HepG2 (cell line): ENCODE data around the gene ELP5. TPM values are rescaled to one million over a fixed set of nuclear protein-coding genes. Genes with fewer than 3 reads are reported as not detected.

ENCODE experiments used
- ASH2L ChIP-seq: fragments of 300-600, 200-600 bp; sonication (generic); IDR thresholded peaks from 2 replicates; pipeline ENCODE4 v1.7.0; 2017; ENCODE audit warnings: low read depth, mild to moderate bottlenecking, moderate library complexity, mixed read lengths, low read length; ENCODE audit not compliant: insufficient read length
- FIP1L1 ChIP-seq: fragments of 200-400 bp; formaldehyde crosslinking; IDR thresholded peaks from 2 replicates; pipeline ENCODE4 v1.6.1; 2018; ENCODE audit warnings: low read depth, mild to moderate bottlenecking, low read length, moderate library complexity, borderline replicate concordance; ENCODE audit not compliant: insufficient read depth
- HMG20B ChIP-seq: conservative IDR thresholded peaks from 2 replicates; pipeline ENCODE4 v1.6.1; 2016; ENCODE audit warnings: missing genetic modification reagents, missing compliant biosample characterization
- MEIS2 ChIP-seq: sonication (generic); formaldehyde crosslinking; IDR thresholded peaks from 2 replicates; pipeline ENCODE4 v1.9.0; 2021; ENCODE audit warnings: mild to moderate bottlenecking, missing genetic modification reagents
- MYNN ChIP-seq: sonication (generic); formaldehyde crosslinking; IDR thresholded peaks from 2 replicates; pipeline ENCODE4 v1.4.0; 2020; ENCODE audit warnings: mild to moderate bottlenecking, low read depth, missing genetic modification reagents
- NFYC ChIP-seq: IDR thresholded peaks from 2 replicates; pipeline ENCODE4 v1.6.1; 2016; ENCODE audit warnings: missing genetic modification reagents, missing compliant biosample characterization
- RFX1 ChIP-seq: fragments of 450-650 bp; IDR thresholded peaks from 2 replicates; pipeline ENCODE4 v1.6.1; 2017
- TBL1XR1 ChIP-seq: fragments of 150-350 bp; IDR thresholded peaks from 2 replicates; pipeline ENCODE4 v1.6.1; 2014; ENCODE audit warnings: borderline replicate concordance, low read length; ENCODE audit not compliant: partially characterized antibody
- TBX3 ChIP-seq: fragments of 450-650 bp; IDR thresholded peaks from 2 replicates; pipeline ENCODE4 v1.6.1; 2017; ENCODE audit warnings: antibody characterized with exemption, mild to moderate bottlenecking, inconsistent platforms, borderline replicate concordance
- TCF7L2 ChIP-seq: IDR thresholded peaks from 2 replicates; pipeline ENCODE4 v1.6.1; 2011; ENCODE audit warnings: mild to moderate bottlenecking, low read depth, low read length, moderate library complexity
- XBP1 ChIP-seq: sonication (generic); formaldehyde crosslinking; IDR thresholded peaks from 2 replicates; pipeline ENCODE4 v1.5.0; 2020; ENCODE audit warnings: missing genetic modification reagents
- ZKSCAN1 ChIP-seq: fragments of 150-350 bp; IDR thresholded peaks from 2 replicates; pipeline ENCODE4 v1.6.1; 2014; ENCODE audit warnings: low read length
- ZKSCAN8 ChIP-seq: IDR thresholded peaks from 2 replicates; pipeline ENCODE4 v1.6.1; 2016; ENCODE audit warnings: borderline replicate concordance, missing genetic modification reagents, missing compliant biosample characterization
- ZNF256 ChIP-seq: sonication (generic); formaldehyde crosslinking; conservative IDR thresholded peaks from 2 replicates; pipeline ENCODE4 v1.4.0; 2020; ENCODE audit warnings: missing genetic modification reagents
- ZNF34 ChIP-seq: sonication (generic); formaldehyde crosslinking; IDR thresholded peaks from 2 replicates; pipeline ENCODE4 v1.4.0; 2020; ENCODE audit warnings: mild to moderate bottlenecking, missing genetic modification reagents, borderline replicate concordance
- ZNF569 ChIP-seq: sonication (generic); formaldehyde crosslinking; IDR thresholded peaks from 2 replicates; pipeline ENCODE4 v1.5.0; 2020; ENCODE audit warnings: mild to moderate bottlenecking, missing genetic modification reagents, moderate library complexity, borderline replicate concordance
- polyA plus RNA-seq, 8 experiments: library from polyadenylated mRNA; depleted of rRNA in 3 of 8; stranded (reverse) in 7 of 8; unstranded in 1 of 8; fragments of >200 nt; fragmentation: Illumina TruSeq in 4 of 8; extraction: Trizol in 4 of 8; gene quantifications; 2 replicates each; pipeline versions ENCODE4 v1.2.1 to v1.2.3, GENCODE V29; 2011 to 2016; ENCODE audit warnings: low read depth in 4 of 8, missing spikeins in 1 of 8, mixed read lengths in 1 of 8; ENCODE audit not compliant: insufficient read depth in 1 of 8
- total RNA-seq, 5 experiments: library from RNA; depleted of rRNA; stranded (reverse); fragments of >200 nt; fragmentation: Illumina TruSeq; extraction: Trizol; gene quantifications; 2 replicates each; pipeline ENCODE4 v1.2.3, GENCODE V29; 2016; ENCODE audit warnings: low read depth in 1 of 5
- TF ChIP-seq, protein P1 (sequence below): sonication (generic); formaldehyde crosslinking; IDR thresholded peaks from 2 replicates; pipeline ENCODE4 v1.4.0; 2020; ENCODE audit warnings: missing genetic modification reagents, mild to moderate bottlenecking, borderline replicate concordance
- TF ChIP-seq, protein P2 (sequence below): sonication (generic); formaldehyde crosslinking; IDR thresholded peaks from 2 replicates; pipeline ENCODE4 v1.4.0; 2020; ENCODE audit warnings: missing genetic modification reagents, borderline replicate concordance
- TF ChIP-seq, protein P3 (sequence below): sonication (generic); formaldehyde crosslinking; IDR thresholded peaks from 2 replicates; pipeline ENCODE4 v1.4.0; 2020; ENCODE audit warnings: mild to moderate bottlenecking, low read depth, missing genetic modification reagents
- TF ChIP-seq, protein P4 (sequence below): IDR thresholded peaks from 2 replicates; pipeline ENCODE4 v1.6.1; 2016; ENCODE audit warnings: mild to moderate bottlenecking, missing biosample characterization, missing genetic modification reagents

ELP5 gene
- total and polyA plus RNA-seq, 2 of the 13 experiments (the other 11 are each of a cell fraction or from before 2014, with no cell fraction given) = 67.6 to 69.8 TPM

DNA sequence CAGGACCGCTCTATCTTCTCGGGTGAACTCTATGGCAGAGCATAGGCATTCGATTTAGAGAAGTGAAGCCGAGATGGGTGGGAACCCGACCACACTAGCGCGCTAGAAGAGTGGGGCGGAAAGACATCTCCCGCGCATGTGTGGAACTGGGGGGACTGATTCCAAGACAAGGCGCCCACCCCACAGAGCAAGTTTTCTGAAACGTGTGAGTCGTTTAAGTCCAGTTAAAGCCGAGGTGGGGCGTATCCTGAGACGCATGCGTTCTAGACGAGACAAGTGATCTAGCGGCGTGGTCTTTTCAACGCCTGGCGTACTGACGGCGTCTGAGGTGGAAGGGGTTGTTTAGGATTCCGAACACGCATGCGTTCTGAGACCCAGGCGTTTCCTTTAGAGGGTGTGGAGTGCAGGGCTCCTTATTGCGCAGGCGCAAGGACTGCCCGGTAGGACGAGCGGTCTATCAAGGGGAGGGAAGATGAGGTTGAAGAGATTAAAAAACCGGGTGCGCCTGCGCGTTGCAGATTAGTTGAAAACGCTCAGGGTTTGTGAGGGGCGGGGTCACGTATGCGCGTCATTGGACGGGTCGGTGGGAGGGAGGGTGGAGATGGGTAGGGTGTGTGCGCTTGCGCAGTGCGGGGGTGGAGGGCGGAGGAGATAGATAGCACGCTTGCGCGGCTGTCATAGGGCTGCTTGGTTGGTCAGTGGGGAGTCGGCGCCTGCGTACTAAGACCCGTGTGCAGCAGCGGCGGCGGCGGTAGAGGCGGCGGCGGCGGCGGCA lies 55.1 kb downstream of the ELP5 start, which contains the start of gene EIF5A (continued):
- TF ChIP-seq, protein P1, sequence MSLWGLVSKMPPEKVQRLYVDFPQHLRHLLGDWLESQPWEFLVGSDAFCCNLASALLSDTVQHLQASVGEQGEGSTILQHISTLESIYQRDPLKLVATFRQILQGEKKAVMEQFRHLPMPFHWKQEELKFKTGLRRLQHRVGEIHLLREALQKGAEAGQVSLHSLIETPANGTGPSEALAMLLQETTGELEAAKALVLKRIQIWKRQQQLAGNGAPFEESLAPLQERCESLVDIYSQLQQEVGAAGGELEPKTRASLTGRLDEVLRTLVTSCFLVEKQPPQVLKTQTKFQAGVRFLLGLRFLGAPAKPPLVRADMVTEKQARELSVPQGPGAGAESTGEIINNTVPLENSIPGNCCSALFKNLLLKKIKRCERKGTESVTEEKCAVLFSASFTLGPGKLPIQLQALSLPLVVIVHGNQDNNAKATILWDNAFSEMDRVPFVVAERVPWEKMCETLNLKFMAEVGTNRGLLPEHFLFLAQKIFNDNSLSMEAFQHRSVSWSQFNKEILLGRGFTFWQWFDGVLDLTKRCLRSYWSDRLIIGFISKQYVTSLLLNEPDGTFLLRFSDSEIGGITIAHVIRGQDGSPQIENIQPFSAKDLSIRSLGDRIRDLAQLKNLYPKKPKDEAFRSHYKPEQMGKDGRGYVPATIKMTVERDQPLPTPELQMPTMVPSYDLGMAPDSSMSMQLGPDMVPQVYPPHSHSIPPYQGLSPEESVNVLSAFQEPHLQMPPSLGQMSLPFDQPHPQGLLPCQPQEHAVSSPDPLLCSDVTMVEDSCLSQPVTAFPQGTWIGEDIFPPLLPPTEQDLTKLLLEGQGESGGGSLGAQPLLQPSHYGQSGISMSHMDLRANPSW (CRISPR knock-in tag) = no peak
- TF ChIP-seq NFYC (CRISPR knock-in tag) (no peak), RFX1 (no peak), ZKSCAN1 (no peak), ZNF34 (CRISPR knock-in tag) (0 out of 2 replicates have a peak, but pooled peaks have one; percentile 74), TBX3 (no peak), MYNN (CRISPR knock-in tag) (no peak; the same call in 1 of the 2 replicates), ASH2L (peak; percentile 21), ZKSCAN8 (CRISPR knock-in tag) (no peak), MEIS2 (CRISPR knock-in tag) (no peak), HMG20B (CRISPR knock-in tag) (no peak), XBP1 (CRISPR knock-in tag) (no peak), TCF7L2 (no peak), ZNF569 (CRISPR knock-in tag) (no peak), ZNF256 (CRISPR knock-in tag) (no peak), TBL1XR1 (no peak), FIP1L1 (no peak)
- TF ChIP-seq, protein P2, sequence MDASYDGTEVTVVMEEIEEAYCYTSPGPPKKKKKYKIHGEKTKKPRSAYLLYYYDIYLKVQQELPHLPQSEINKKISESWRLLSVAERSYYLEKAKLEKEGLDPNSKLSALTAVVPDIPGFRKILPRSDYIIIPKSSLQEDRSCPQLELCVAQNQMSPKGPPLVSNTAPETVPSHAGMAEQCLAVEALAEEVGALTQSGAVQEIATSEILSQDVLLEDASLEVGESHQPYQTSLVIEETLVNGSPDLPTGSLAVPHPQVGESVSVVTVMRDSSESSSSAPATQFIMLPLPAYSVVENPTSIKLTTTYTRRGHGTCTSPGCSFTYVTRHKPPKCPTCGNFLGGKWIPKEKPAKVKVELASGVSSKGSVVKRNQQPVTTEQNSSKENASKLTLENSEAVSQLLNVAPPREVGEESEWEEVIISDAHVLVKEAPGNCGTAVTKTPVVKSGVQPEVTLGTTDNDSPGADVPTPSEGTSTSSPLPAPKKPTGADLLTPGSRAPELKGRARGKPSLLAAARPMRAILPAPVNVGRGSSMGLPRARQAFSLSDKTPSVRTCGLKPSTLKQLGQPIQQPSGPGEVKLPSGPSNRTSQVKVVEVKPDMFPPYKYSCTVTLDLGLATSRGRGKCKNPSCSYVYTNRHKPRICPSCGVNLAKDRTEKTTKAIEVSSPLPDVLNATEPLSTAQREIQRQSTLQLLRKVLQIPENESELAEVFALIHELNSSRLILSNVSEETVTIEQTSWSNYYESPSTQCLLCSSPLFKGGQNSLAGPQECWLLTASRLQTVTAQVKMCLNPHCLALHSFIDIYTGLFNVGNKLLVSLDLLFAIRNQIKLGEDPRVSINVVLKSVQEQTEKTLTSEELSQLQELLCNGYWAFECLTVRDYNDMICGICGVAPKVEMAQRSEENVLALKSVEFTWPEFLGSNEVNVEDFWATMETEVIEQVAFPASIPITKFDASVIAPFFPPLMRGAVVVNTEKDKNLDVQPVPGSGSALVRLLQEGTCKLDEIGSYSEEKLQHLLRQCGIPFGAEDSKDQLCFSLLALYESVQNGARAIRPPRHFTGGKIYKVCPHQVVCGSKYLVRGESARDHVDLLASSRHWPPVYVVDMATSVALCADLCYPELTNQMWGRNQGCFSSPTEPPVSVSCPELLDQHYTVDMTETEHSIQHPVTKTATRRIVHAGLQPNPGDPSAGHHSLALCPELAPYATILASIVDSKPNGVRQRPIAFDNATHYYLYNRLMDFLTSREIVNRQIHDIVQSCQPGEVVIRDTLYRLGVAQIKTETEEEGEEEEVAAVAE = no peak
- TF ChIP-seq, protein P3, sequence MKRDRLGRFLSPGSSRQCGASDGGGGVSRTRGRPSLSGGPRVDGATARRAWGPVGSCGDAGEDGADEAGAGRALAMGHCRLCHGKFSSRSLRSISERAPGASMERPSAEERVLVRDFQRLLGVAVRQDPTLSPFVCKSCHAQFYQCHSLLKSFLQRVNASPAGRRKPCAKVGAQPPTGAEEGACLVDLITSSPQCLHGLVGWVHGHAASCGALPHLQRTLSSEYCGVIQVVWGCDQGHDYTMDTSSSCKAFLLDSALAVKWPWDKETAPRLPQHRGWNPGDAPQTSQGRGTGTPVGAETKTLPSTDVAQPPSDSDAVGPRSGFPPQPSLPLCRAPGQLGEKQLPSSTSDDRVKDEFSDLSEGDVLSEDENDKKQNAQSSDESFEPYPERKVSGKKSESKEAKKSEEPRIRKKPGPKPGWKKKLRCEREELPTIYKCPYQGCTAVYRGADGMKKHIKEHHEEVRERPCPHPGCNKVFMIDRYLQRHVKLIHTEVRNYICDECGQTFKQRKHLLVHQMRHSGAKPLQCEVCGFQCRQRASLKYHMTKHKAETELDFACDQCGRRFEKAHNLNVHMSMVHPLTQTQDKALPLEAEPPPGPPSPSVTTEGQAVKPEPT (CRISPR knock-in tag) = peak; percentile 74; the same call in 1 of the 2 replicates
- TF ChIP-seq, protein P4, sequence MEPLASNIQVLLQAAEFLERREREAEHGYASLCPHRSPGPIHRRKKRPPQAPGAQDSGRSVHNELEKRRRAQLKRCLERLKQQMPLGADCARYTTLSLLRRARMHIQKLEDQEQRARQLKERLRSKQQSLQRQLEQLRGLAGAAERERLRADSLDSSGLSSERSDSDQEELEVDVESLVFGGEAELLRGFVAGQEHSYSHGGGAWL (CRISPR knock-in tag) = no peak
